HG02588 (cell line): ENCODE results near the gene SYNJ2.
"Not testable (repeated sequence)": the region's sequence is repeated elsewhere in the genome, so short reads cannot be mapped to it uniquely, and the experiment has no call there.

Experiments
- ATAC-seq: cut with Tn5 transposase; IDR thresholded peaks from one replicate; pipeline ENCODE4 v1.9.1; 2021; ENCODE audit warnings: mild to moderate bottlenecking, moderate library complexity; ENCODE audit not compliant: unreplicated experiment

SYNJ2 gene

GRCh38 chr6:157981395-157982101 lies at the start of gene SYNJ2:
TSS of gene SYNJ2 (plus strand) at chr6:157981863. CDS start at chr6:157981962, 99 bp downstream.
- peak; percentile 82 for ATAC-seq

- no peak for ATAC-seq
Observed at GRCh38 chr6:157935786-157936185, 45.9 kb upstream of the SYNJ2 start.

- no peak for ATAC-seq
Observed at GRCh38 chr6:157937318-157937717, 44.3 kb upstream of the SYNJ2 start.

GRCh38 chr6:157937916-157938315 lies 43.7 kb upstream of the SYNJ2 start:
- ATAC-seq, result no peak

- ATAC-seq, result not testable (repeated sequence)
Observed at GRCh38 chr6:157940375-157941036, 41.2 kb upstream of the SYNJ2 start.

GRCh38 chr6:157941101-157941863 lies 40.4 kb upstream of the SYNJ2 start:
- ATAC-seq, result no peak

- ATAC-seq, result no peak
Observed at GRCh38 chr6:157942351-157942750, 39.3 kb upstream of the SYNJ2 start.

- ATAC-seq, result no peak
Observed at GRCh38 chr6:157943249-157943963, 38.3 kb upstream of the SYNJ2 start.

GRCh38 chr6:157943964-157944283 lies 37.7 kb upstream of the SYNJ2 start:
- ATAC-seq, result no peak

GRCh38 chr6:157944983-157945931 lies 36.4 kb upstream of the SYNJ2 start:
- no peak for ATAC-seq

- ATAC-seq, result no peak
Observed at GRCh38 chr6:157946053-157946617, 35.5 kb upstream of the SYNJ2 start.

- no peak for ATAC-seq
Observed at GRCh38 chr6:157946865-157947532, 34.7 kb upstream of the SYNJ2 start.

GRCh38 chr6:157950899-157951298 lies 30.8 kb upstream of the SYNJ2 start:
- ATAC-seq, result not testable (repeated sequence)

- ATAC-seq, result no peak
Observed at GRCh38 chr6:157951828-157952227, 29.8 kb upstream of the SYNJ2 start.

- no peak for ATAC-seq
Observed at GRCh38 chr6:157952861-157953351, 28.8 kb upstream of the SYNJ2 start.

- no peak for ATAC-seq
Observed at GRCh38 chr6:157953580-157954091, 28.0 kb upstream of the SYNJ2 start.

GRCh38 chr6:157954150-157955117 lies 27.2 kb upstream of the SYNJ2 start:
- ATAC-seq, result no peak

- no peak for ATAC-seq
Observed at GRCh38 chr6:157955675-157956074, 26.0 kb upstream of the SYNJ2 start.
